C4-2B (cell line): ENCODE results near the gene ZBTB11.
"Not testable (repeated sequence)": the region's sequence is repeated elsewhere in the genome, so short reads cannot be mapped to it uniquely, and the experiment has no call there.

ENCODE experiments used
- H3K27ac ChIP-seq: fragments of 450-650 bp; 2 replicates; pipeline ENCODE4 v1.5.1; 2017
- CTCF ChIP-seq: fragments of 450-650 bp; conservative IDR thresholded peaks from 2 replicates; pipeline ENCODE4 v1.5.1; 2017; ENCODE audit warnings: mild to moderate bottlenecking
- ZFX ChIP-seq: fragments of 450-650 bp; IDR thresholded peaks from 2 replicates; pipeline ENCODE4 v1.6.1; 2017

The ZBTB11 gene

GRCh38 chr3:101656651-101657050 is 20.3 kb downstream of the ZBTB11 start:
- no peak overlapping the region for H3K27ac ChIP-seq
- no peak for TF ChIP-seq ZFX
- no peak for TF ChIP-seq CTCF

DNA sequence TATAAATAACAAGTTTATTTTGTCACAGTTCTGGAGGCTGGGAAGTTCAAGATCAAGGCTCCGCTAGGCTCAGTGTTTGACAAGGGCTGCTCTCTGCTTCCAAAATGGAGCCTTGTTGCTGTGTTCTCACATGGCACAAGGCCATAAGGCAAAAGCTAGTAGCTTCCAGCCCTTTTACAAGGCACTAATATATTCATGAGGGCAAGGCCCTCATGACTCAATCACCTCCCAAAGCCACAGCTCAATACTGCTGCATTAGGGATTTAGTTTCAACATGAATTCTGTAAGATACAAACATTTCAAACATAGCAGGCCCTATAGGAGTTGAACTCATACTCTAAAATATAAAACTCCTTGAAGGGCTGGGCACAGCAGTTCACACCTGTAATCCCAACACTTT is 30.2 kb downstream of the ZBTB11 start:
- TF ChIP-seq ZFX (no peak), CTCF (no peak)

DNA sequence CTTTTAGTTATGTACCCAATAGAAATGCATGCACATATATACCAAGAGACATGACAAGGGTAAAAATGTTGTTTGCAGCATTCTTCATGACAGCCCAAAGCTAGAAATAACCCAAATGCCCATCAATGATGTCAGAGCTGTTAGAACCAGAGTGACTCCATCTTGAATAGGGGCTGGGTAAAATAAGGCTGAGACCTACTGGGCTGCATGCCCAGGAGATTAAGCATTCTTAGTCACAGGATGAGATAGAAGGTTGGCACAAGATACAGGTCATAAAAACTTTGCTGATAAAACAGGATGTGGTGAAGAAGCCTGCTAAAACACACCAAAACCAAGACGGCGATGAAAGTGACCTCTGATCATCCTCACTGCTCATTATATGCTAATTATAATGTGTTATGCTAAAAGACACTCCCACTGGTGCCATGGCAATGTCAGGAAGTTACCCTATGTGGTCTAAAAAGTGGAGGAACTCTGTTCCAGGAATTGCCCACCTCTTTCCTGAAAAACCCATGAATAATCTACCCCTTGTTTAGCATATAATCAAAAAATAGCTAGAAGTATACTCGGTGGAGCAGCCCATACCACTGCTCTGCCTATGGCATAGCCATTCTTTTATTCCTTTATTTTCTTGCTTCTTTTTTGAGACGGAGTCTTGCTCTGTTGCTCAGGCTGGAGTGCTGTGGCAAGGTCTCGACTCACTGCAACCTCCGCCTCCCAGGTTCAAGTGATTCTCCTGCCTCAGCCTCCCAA is 32.9 kb downstream of the ZBTB11 start:
- H3K27ac ChIP-seq, result no peak overlapping the region
- TF ChIP-seq ZFX, result no peak
- no peak for TF ChIP-seq CTCF

More for the DNA sequence above, 30.2 kb downstream of the ZBTB11 start:
- H3K27ac ChIP-seq, result no peak overlapping the region

- TF ChIP-seq CTCF (no peak), ZFX (no peak)
- H3K27ac ChIP-seq, result no peak overlapping the region
These were observed 33.7 kb downstream of the ZBTB11 start for GRCh38 chr3:101643009-101643844.

DNA sequence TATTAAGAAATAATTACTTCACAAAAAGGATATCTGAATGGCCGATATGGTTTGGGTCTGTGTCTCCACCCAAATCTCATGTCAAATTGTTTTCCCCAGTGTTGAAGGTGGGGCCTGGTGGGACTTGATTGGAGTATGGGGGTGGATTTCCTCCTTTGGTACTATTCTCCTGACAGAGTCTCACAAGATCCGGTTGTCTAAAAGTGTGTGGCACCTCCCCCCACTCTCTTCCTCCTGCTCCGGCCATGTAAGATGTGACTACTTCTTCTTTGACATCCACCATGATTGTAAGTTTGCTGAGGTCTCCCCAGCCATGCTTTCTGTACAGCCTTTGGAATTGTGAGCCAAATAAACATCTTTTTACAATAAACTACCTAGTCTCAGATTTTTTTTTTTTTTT is 34.5 kb downstream of the ZBTB11 start:
- H3K27ac ChIP-seq, result no peak overlapping the region
- no peak for TF ChIP-seq CTCF
- TF ChIP-seq ZFX, result no peak

DNA sequence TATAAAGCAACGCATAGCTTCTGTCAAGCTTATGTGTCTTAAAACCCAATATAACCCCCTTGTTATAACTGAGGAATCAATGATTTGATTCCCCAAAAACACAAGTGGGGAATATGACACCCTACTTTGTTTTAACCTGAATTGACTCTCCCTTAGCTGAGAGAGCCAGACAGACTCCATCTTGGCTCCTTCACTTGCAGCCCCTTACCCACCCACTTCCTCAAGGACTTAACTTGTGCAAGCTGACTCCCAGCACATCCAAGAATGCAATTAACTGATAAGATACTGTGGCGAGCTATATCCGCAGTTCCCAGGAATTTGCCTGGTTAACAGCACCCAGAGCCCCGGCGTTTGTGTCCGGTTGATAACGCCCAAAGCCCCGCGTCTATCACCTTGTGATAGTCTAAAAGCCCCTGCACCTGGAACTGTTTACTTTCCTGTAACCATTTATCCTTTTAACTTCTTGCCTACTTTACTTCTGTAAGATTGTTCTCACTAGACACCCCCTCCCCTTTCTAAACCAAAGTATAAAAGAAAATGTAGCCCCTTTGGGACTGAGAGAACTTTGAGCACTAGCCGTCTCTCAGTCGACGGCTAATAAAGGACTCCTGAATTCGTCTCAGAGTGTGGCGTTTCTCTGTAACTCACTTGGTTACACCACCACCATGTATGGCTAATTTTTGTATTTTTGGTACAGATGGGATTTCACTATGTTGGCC is 35.4 kb downstream of the ZBTB11 start:
- not testable (repeated sequence) for H3K27ac ChIP-seq

GRCh38 chr3:101640256-101640655 is 36.7 kb downstream of the ZBTB11 start:
- TF ChIP-seq ZFX, result no peak
- no peak for TF ChIP-seq CTCF
- H3K27ac ChIP-seq, result no peak overlapping the region
